ENCODE results near the gene GBA2. TPM values are rescaled to one million over a fixed set of nuclear protein-coding genes. Genes with fewer than 3 reads are reported as not detected.
A peak's percentile ranks its signal among the peaks of the same experiment; 100 is the strongest.

Gene GBA2
- total and polyA plus RNA-seq, 2 experiments from 2014 or later, result 135 to 157 TPM

DNA sequence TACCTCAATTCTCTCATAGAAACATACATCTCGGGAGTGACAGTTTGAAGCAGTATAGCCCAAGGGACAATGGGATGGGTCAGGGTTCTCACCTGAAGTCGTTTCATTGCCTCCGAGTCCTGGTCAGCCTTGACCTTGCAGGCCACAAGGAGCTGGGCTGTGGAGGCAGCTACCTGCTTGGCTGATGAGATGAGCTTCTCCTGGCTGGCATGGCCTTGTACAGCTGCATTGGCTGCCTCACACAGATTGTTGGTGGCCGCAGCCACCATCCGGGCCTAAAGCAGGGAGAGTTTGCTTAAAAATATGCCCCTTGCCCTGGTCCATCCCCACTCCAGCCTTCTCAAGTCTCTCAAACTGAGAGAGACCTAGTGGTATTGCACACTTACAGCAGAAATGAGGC, 50.8 kb downstream of the GBA2 start:
- peaks cover 62% of the 10 kb centered on the region for H3K36me3 ChIP-seq
- no peaks in the 10 kb centered on the region for H3K27me3 ChIP-seq
- H3K4me3 ChIP-seq, result no peak overlapping the region
- DNase-seq (ENCODE audit: low read depth in 1 of 2, low spot score in 1 of 2), result no peak
- TF ChIP-seq, protein P1, sequence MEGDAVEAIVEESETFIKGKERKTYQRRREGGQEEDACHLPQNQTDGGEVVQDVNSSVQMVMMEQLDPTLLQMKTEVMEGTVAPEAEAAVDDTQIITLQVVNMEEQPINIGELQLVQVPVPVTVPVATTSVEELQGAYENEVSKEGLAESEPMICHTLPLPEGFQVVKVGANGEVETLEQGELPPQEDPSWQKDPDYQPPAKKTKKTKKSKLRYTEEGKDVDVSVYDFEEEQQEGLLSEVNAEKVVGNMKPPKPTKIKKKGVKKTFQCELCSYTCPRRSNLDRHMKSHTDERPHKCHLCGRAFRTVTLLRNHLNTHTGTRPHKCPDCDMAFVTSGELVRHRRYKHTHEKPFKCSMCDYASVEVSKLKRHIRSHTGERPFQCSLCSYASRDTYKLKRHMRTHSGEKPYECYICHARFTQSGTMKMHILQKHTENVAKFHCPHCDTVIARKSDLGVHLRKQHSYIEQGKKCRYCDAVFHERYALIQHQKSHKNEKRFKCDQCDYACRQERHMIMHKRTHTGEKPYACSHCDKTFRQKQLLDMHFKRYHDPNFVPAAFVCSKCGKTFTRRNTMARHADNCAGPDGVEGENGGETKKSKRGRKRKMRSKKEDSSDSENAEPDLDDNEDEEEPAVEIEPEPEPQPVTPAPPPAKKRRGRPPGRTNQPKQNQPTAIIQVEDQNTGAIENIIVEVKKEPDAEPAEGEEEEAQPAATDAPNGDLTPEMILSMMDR (IDR thresholded peaks at IDR 0.05; ENCODE audit: low read depth, low read length), result no peak
- H3K9me3 ChIP-seq (ENCODE audit: low read depth), result no peaks in the 10 kb centered on the region
- H3K27ac ChIP-seq, result no peak overlapping the region
- H3K4me1 ChIP-seq (ENCODE audit: low read depth), result no peaks in the 10 kb centered on the region

DNA sequence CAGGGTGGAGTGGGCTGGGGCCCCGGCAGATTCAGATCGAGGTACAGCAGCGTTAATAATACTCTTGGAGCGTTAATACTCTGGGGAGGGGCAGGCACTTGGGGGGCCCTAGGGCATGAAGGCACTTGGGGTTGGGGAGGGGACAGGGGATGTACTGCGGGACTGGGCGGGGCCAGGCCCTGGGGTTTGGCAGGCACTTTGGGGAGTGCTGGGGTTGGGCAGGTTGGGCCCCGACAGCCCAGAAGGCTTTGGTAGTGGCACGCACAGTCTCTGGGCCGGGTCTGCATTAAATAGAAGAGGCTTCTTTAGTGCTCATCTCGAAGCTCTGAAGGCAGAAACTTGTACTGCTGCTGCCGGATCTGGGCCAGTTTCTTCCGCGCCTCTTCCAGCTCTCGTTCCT, 51.5 kb downstream of the GBA2 start:
- peaks cover 55% of the 10 kb centered on the region for H3K36me3 ChIP-seq

DNA sequence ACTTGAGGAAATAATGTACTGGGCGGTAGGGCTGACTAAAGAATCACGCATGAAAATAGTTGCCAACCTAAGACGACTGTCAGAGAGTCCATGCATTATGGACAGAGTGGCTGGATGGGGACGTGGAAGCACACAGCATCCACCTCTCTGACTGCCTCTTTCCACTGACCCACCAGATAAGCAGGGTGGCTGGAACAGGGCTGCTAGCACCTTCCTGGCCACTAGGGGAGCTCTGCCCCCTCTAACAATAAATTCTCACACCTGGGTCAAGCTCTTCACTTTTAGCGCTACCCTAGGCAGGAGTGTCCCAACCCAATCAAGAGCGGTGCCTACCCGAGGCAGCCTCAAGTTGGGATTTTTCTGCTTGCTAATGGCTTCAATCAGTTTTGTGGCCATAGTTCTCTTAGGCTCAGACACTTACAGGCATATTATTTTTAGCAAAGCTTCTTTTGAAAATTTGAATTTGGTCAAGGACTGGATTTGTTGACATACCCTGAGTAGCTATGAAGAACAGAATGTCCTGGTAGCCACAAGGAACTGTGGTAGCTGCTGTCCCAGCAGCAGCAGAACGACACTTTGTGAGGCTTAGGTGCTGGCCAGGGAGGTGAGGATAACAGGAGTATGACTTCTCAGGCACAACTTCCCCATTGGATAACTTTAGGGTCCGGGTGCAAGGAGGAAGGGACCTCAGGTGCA, 52.4 kb downstream of the GBA2 start:
- TF ChIP-seq, protein P1 (IDR thresholded peaks at IDR 0.05; ENCODE audit: low read depth, low read length), result peak; percentile 94
- H3K4me3 ChIP-seq, result no peak overlapping the region
- DNase-seq (ENCODE audit: low read depth in 1 of 2, low spot score in 1 of 2), result peak; percentile 65 to 73
- peaks cover 48% of the 10 kb centered on the region for H3K36me3 ChIP-seq
- H3K4me1 ChIP-seq (ENCODE audit: low read depth), result no peaks in the 10 kb centered on the region
- H3K27ac ChIP-seq, result peak overlapping the region; percentile 58
- no peaks in the 10 kb centered on the region for H3K9me3 ChIP-seq (ENCODE audit: low read depth)
- H3K27me3 ChIP-seq, result no peaks in the 10 kb centered on the region

More for the DNA sequence above, 51.5 kb downstream of the GBA2 start:
- H3K4me1 ChIP-seq (ENCODE audit: low read depth), result no peaks in the 10 kb centered on the region
- no peak overlapping the region for H3K4me3 ChIP-seq
- TF ChIP-seq, protein P1 (IDR thresholded peaks at IDR 0.05; ENCODE audit: low read depth, low read length), result no peak
- no peak for DNase-seq (ENCODE audit: low read depth in 1 of 2, low spot score in 1 of 2)
- no peaks in the 10 kb centered on the region for H3K27me3 ChIP-seq
- peak overlapping the region; percentile 58 for H3K27ac ChIP-seq
- no peaks in the 10 kb centered on the region for H3K9me3 ChIP-seq (ENCODE audit: low read depth)

DNA sequence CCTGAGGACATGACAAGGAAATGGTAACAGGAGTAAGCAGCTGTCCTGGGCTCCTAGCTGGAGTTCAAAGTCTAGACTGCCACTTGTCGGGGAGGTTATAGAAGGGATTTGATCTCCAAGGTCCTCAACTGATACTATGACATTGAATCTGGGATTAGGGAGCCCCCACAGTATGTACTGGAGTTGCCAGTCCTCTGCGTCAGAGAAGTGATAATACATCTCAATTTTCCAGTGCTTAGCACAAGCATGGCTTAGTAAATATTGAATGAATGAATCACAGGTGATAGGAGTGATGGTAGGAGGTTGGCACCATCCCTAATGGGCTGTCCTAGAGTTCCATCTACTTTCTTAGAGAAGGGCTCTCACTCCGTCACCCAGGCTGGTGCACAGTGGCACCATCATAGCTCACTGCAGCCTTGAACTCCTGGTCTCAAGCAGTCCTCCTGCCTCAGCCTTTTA, 53.1 kb downstream of the GBA2 start:
- no peaks in the 10 kb centered on the region for H3K9me3 ChIP-seq (ENCODE audit: low read depth)
- no peaks in the 10 kb centered on the region for H3K4me1 ChIP-seq (ENCODE audit: low read depth)
- DNase-seq (ENCODE audit: low read depth in 1 of 2, low spot score in 1 of 2), result no peak
- H3K4me3 ChIP-seq, result no peak overlapping the region
- TF ChIP-seq, protein P1 (IDR thresholded peaks at IDR 0.05; ENCODE audit: low read depth, low read length), result no peak
- peaks cover 41% of the 10 kb centered on the region for H3K36me3 ChIP-seq
- no peaks in the 10 kb centered on the region for H3K27me3 ChIP-seq
- H3K27ac ChIP-seq, result peak overlapping the region; percentile 47

DNA sequence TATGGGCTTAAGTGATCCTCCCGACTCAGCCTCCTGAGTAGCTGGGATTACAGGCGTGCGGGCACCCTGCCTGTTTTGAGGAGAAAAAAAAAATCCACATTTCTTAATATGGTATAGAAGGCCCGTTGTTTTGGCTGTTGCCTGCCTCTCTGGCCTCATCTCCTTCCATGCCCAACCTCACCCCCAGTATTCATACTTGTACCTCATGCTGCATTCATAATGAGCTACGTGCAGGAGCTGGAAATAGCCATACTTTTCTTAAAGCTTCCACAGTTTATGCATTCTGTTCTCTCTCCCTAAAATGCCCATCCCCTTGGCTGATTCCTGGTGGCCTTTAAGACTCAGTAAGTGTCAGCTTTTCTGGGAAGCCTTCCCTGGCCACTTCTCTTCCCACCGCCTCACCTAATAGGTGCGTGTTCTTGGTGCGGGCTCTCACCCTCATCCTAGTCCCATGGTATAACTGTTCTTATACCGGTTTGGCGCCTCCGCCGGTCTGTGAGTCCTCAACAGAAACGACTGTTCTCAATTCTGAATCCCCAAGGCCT, 57.2 kb downstream of the GBA2 start:
- no peaks in the 10 kb centered on the region for H3K27me3 ChIP-seq
- TF ChIP-seq, protein P1 (IDR thresholded peaks at IDR 0.05; ENCODE audit: low read depth, low read length), result no peak
- H3K36me3 ChIP-seq, result peaks cover 1% of the 10 kb centered on the region
- H3K4me1 ChIP-seq (ENCODE audit: low read depth), result peaks cover 20% of the 10 kb centered on the region
- no peaks in the 10 kb centered on the region for H3K9me3 ChIP-seq (ENCODE audit: low read depth)
- no peak overlapping the region for H3K4me3 ChIP-seq
- peak overlapping the region; percentile 95 for H3K27ac ChIP-seq
- peak in 1 of 2 donors; percentile 40 for DNase-seq (ENCODE audit: low read depth in 1 of 2, low spot score in 1 of 2)
